GM18909 (cell line): ENCODE results near the gene HTRA3.

Source experiments
- ATAC-seq: cut with Tn5 transposase; IDR thresholded peaks from one replicate; pipeline ENCODE4 v1.9.1; 2021; ENCODE audit warnings: mild to moderate bottlenecking; ENCODE audit not compliant: unreplicated experiment, poor library complexity

Gene HTRA3

GRCh38 chr4:8245884-8246833 is 23.4 kb upstream of the HTRA3 start:
- ATAC-seq, result no peak

GRCh38 chr4:8247047-8247930 is 22.3 kb upstream of the HTRA3 start:
- no peak for ATAC-seq

- no peak for ATAC-seq
Measured at GRCh38 chr4:8248091-8248490, 21.5 kb upstream of the HTRA3 start.

GRCh38 chr4:8250227-8250626 is 19.3 kb upstream of the HTRA3 start:
- no peak for ATAC-seq

GRCh38 chr4:8250637-8251036 is 18.9 kb upstream of the HTRA3 start:
- no peak for ATAC-seq

- no peak for ATAC-seq
Measured at GRCh38 chr4:8251110-8251883, 18.3 kb upstream of the HTRA3 start.

GRCh38 chr4:8252301-8253173 is 17.0 kb upstream of the HTRA3 start:
- no peak for ATAC-seq

- ATAC-seq, result no peak
Measured at GRCh38 chr4:8254076-8254475, 15.5 kb upstream of the HTRA3 start.

GRCh38 chr4:8255698-8256441 is 13.7 kb upstream of the HTRA3 start:
- ATAC-seq, result no peak

- no peak for ATAC-seq
Measured at GRCh38 chr4:8257854-8258253, 11.7 kb upstream of the HTRA3 start.

GRCh38 chr4:8258552-8259212 is 10.9 kb upstream of the HTRA3 start:
- ATAC-seq, result no peak

- no peak for ATAC-seq
Measured at GRCh38 chr4:8259743-8260430, 9.7 kb upstream of the HTRA3 start.

- ATAC-seq, result no peak
Measured at GRCh38 chr4:8260656-8261111, 8.9 kb upstream of the HTRA3 start.

GRCh38 chr4:8261851-8262535 is 7.6 kb upstream of the HTRA3 start:
- ATAC-seq, result no peak

- ATAC-seq, result no peak
Measured at GRCh38 chr4:8262637-8263322, 6.8 kb upstream of the HTRA3 start.

GRCh38 chr4:8263397-8263796 is 6.2 kb upstream of the HTRA3 start:
- no peak for ATAC-seq
